Myocyte (in vitro differentiated cells): ENCODE measurements around the gene MMP24. TPM values are rescaled to one million over a fixed set of nuclear protein-coding genes. Genes with fewer than 3 reads are reported as not detected.
"Not testable (repeated sequence)": the region's sequence is repeated elsewhere in the genome, so short reads cannot be mapped to it uniquely, and the experiment has no call there.

Experiments used
- DNase-seq: peaks from one replicate; pipeline ENCODE4 v3.0.0-alpha.2; 2012; ENCODE audit warnings: low read depth
- total RNA-seq: library from RNA; depleted of rRNA; stranded (reverse); fragments of >200 nt; gene quantifications from 2 replicates; pipeline ENCODE4 v1.2.3, GENCODE V29; 2014

MMP24 gene
- total RNA-seq, 1 donor from 2014 or later: 0.29 TPM

GRCh38 chr20:35305682-35306556 lies 79.4 kb downstream of the MMP24 start:
- DNase-seq: peak; percentile 100

- peak; percentile 88 for DNase-seq
Observed at GRCh38 chr20:35306931-35307517, 80.5 kb downstream of the MMP24 start.

GRCh38 chr20:35307666-35308653 lies 81.5 kb downstream of the MMP24 start:
- DNase-seq: peak; percentile 100

- DNase-seq: peak; percentile 77
Observed at GRCh38 chr20:35311409-35311808, 84.9 kb downstream of the MMP24 start.

GRCh38 chr20:35311822-35312221 lies 85.3 kb downstream of the MMP24 start:
- DNase-seq: no peak

GRCh38 chr20:35312318-35312717 lies 85.8 kb downstream of the MMP24 start:
- DNase-seq: peak; percentile 60

GRCh38 chr20:35314816-35315631 lies 88.5 kb downstream of the MMP24 start:
- peak; percentile 50 for DNase-seq

GRCh38 chr20:35315632-35316020 lies 89.1 kb downstream of the MMP24 start:
- not testable (repeated sequence) for DNase-seq

GRCh38 chr20:35316086-35316485 lies 89.6 kb downstream of the MMP24 start:
- peak; percentile 63 for DNase-seq

GRCh38 chr20:35317416-35318210 lies 91.1 kb downstream of the MMP24 start:
- DNase-seq: peak; percentile 66

- DNase-seq: peak; percentile 90
Observed at GRCh38 chr20:35318502-35319157, 92.1 kb downstream of the MMP24 start.

GRCh38 chr20:35319192-35319870 lies 92.8 kb downstream of the MMP24 start:
- peak; percentile 56 for DNase-seq

GRCh38 chr20:35319871-35320197 lies 93.3 kb downstream of the MMP24 start:
- DNase-seq: no peak

GRCh38 chr20:35320396-35321126 lies 94.1 kb downstream of the MMP24 start:
- peak; percentile 90 for DNase-seq

- DNase-seq: no peak
Observed at GRCh38 chr20:35325401-35325800, 98.9 kb downstream of the MMP24 start.

- no peak for DNase-seq
Observed at GRCh38 chr20:35326021-35326739, 99.7 kb downstream of the MMP24 start.
